Progenitor cell of endocrine pancreas (in vitro differentiated cells): ENCODE results near the gene PTCD2. TPM values are rescaled to one million over a fixed set of nuclear protein-coding genes. Genes with fewer than 3 reads are reported as not detected.

Source experiments
- DNase-seq: peaks from one replicate; pipeline ENCODE4 v3.0.0; 2021; ENCODE audit warnings: low spot score; ENCODE audit not compliant: unreplicated experiment
- H3K27ac Mint-ChIP-seq: 2 replicates; pipeline ENCODE4 v1.8.0; 2021; ENCODE audit warnings: mild to moderate bottlenecking, moderate library complexity, mixed read lengths
- H3K27me3 Mint-ChIP-seq: 2 replicates; pipeline ENCODE4 v1.8.0; 2021; ENCODE audit warnings: mixed read lengths
- H3K36me3 Mint-ChIP-seq: 2 replicates; pipeline ENCODE4 v1.8.0; 2022; ENCODE audit warnings: mixed read lengths; ENCODE audit not compliant: insufficient read depth
- H3K4me1 Mint-ChIP-seq: 2 replicates; pipeline ENCODE4 v1.8.0; 2021; ENCODE audit warnings: low read depth, mixed read lengths
- H3K4me3 Mint-ChIP-seq: 2 replicates; pipeline ENCODE4 v1.8.0; 2021; ENCODE audit warnings: low read depth, mild to moderate bottlenecking, moderate library complexity, mixed read lengths
- H3K9me3 Mint-ChIP-seq: 2 replicates; pipeline ENCODE4 v1.8.0; 2021; ENCODE audit warnings: low read depth, mixed read lengths
- total RNA-seq: library from RNA; stranded (reverse); gene quantifications from 2 replicates; pipeline ENCODE4 v1.2.1, GENCODE V29; 2021
- TF ChIP-seq, protein P1 (sequence below): fragments of 200-600 bp; sonication (generic); IDR thresholded peaks from one replicate; pipeline ENCODE4 v1.5.0; 2021; ENCODE audit warnings: antibody characterized with exemption, mild to moderate bottlenecking; ENCODE audit not compliant: unreplicated experiment

The PTCD2 gene
- total RNA-seq, 1 donor from 2014 or later, result 13.5 TPM

DNA sequence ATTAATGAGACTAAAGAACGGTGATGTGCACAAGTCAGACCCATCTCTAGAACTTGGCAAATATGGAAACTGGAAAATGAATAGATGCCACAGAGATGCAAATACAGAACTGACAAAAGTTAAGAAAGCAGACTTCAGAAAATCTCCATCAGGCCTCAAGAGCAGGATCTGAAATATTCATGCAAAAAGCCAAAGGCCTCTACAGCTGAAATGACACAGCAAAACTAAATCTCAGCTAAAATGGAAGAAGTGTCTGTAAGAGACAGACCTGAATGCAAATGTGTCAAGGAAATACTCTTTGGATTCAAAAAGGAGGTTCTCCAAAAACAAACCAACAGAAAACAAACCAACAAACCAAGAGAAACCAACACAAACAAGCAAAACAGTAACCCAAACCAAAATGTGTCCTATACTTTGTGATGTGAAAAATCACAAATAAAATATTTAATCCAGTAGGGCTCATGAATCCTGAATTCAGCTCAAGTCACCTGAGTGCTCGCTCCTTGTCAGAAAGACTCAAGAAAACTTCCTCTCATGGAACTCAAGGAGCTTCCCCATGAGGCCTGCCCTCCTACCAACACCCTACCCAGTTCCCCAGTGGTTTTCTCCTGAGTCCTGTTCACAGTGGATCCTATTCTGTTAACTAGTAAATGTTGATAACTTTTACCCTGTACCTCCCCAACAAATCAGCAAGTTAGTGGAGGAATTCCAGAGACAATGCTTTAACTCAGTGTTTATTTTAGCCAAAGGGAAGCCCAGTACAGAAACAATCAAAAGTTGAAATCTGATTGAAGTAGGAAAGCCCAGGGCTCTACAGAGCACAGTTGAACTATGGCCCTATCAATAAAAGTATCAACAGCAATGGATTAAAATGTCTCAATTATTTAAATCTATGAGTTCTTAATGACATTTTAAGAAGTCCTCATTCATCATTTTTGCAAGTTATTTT lies 14.7 kb upstream of the PTCD2 start:
- H3K9me3 Mint-ChIP-seq, result no peaks in the 10 kb centered on the region
- H3K36me3 Mint-ChIP-seq, result peaks cover 2% of the 10 kb centered on the region
- DNase-seq, result no peak
- H3K27ac Mint-ChIP-seq, result no peak overlapping the region
- H3K4me1 Mint-ChIP-seq, result peaks cover 15% of the 10 kb centered on the region
- no peaks in the 10 kb centered on the region for H3K27me3 Mint-ChIP-seq
- H3K4me3 Mint-ChIP-seq, result no peak overlapping the region
- TF ChIP-seq, protein P1, sequence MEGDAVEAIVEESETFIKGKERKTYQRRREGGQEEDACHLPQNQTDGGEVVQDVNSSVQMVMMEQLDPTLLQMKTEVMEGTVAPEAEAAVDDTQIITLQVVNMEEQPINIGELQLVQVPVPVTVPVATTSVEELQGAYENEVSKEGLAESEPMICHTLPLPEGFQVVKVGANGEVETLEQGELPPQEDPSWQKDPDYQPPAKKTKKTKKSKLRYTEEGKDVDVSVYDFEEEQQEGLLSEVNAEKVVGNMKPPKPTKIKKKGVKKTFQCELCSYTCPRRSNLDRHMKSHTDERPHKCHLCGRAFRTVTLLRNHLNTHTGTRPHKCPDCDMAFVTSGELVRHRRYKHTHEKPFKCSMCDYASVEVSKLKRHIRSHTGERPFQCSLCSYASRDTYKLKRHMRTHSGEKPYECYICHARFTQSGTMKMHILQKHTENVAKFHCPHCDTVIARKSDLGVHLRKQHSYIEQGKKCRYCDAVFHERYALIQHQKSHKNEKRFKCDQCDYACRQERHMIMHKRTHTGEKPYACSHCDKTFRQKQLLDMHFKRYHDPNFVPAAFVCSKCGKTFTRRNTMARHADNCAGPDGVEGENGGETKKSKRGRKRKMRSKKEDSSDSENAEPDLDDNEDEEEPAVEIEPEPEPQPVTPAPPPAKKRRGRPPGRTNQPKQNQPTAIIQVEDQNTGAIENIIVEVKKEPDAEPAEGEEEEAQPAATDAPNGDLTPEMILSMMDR, result no peak

DNA sequence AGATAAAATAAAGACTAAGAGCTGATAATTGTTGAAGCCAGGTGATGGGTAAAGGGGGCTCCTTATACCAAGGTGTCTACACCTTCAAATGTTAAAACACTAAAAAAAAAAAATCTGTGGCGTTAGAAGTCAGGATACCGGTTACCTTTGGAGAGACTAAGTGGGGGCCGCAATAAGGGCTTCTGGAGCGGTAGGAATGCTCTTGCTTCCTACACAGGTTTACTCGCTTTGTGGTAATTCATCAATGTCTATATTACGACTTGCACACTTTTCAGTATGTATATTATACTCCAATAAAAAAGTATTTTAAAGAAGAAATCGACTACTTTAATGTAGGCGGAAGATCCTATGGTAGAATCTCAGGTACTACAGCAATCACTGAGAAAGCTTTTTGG lies 12.6 kb upstream of the PTCD2 start:
- Mint-ChIP-seq H3K36me3 (peaks cover 6% of the 10 kb centered on the region), H3K27me3 (no peaks in the 10 kb centered on the region), H3K27ac (peak overlapping the region; percentile 98), H3K4me1 (peaks cover 15% of the 10 kb centered on the region), H3K9me3 (no peaks in the 10 kb centered on the region), H3K4me3 (peak overlapping the region; percentile 87)
- DNase-seq, result no peak
- TF ChIP-seq, protein P1, result no peak

DNA sequence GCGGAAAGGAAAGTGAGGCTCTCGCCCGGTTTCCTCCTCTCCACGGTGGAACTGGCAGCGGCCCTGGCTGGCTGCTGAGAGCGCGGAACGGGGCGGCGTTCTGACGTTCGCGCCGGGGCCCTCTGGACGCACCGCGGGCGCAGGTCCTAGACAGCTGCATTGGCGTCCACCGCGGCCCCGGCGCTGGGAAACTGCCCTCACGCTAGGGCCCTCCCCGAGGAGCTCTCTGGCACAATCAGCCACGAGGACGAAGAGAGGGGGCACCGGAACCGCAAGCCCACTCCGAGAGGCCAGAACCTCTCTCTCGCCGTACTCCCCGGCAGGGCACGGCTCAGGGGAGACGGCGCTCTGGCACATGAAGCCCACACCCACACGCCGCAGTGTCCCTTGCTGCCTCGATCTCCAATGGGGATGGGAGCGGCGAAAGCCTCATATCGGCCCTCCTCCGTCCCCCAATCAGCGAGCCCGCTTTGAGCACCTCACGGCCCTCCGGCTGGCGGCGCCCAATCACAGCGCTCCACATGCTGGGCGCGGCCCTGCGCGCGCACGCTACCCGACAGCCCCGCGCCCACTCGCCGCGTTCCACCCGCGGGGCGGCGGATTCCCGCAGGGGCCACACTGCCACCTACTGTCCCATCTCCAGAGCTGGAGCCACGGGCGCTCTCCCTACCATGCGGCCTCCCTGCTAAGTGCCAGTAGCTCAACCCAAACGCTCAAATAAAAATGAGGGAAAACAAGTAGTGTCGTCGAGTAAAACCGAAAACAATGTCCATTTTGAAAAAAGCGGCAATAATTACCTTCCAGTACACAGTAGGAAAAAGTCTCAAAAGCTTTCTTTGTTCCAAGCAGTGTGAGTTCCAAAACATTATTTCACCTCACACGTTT lies 12.0 kb upstream of the PTCD2 start:
- peak overlapping the region; percentile 87 for H3K4me3 Mint-ChIP-seq
- no peaks in the 10 kb centered on the region for H3K27me3 Mint-ChIP-seq
- H3K9me3 Mint-ChIP-seq, result no peaks in the 10 kb centered on the region
- TF ChIP-seq, protein P1, result peak; percentile 80
- peaks cover 6% of the 10 kb centered on the region for H3K36me3 Mint-ChIP-seq
- H3K4me1 Mint-ChIP-seq, result peaks cover 15% of the 10 kb centered on the region
- DNase-seq, result peak; percentile 92
- peak overlapping the region; percentile 98 for H3K27ac Mint-ChIP-seq

DNA sequence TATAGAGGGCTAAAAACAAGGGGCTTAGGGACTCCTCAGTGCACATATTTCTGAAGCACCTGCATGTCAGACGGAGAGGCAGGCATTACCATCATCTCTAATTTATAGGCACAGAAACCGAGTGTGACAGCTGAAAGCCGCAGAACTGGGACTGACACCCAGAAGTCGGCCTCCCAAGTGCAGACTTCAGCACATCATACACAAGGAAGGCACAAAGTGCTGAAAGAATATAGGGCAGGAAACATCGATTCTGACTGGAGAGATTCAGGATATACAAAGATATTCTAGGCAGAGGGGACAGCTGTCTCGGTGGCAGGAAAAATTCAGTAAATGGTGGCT lies 11.4 kb upstream of the PTCD2 start:
- H3K27me3 Mint-ChIP-seq, result no peaks in the 10 kb centered on the region
- DNase-seq, result no peak
- peak overlapping the region; percentile 87 for H3K4me3 Mint-ChIP-seq
- H3K27ac Mint-ChIP-seq, result peak overlapping the region; percentile 98
- TF ChIP-seq, protein P1, result no peak
- H3K4me1 Mint-ChIP-seq, result peaks cover 15% of the 10 kb centered on the region
- no peaks in the 10 kb centered on the region for H3K9me3 Mint-ChIP-seq
- peaks cover 6% of the 10 kb centered on the region for H3K36me3 Mint-ChIP-seq

DNA sequence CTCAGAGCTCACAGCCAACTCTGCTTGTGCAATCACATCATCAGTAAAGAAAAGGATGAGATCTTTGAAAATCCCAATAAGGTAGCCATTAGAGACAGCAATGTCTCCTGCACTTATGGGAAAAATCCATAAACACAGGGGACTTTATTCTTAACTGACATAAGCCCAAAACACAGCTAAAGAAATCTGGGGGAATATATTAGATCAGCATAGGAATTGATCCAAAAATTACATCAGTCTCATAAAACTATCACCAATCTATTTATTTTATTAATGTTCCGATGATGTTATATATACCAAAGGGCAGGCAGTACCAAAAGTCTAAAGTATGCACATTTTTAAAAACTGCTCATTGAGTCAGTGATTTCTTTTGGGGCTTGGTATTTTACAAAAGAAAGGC lies 7.0 kb upstream of the PTCD2 start:
- H3K27ac Mint-ChIP-seq, result no peak overlapping the region
- H3K4me1 Mint-ChIP-seq, result peaks cover 2% of the 10 kb centered on the region
- H3K9me3 Mint-ChIP-seq, result no peaks in the 10 kb centered on the region
- H3K27me3 Mint-ChIP-seq, result no peaks in the 10 kb centered on the region
- H3K36me3 Mint-ChIP-seq, result peaks cover 8% of the 10 kb centered on the region
- TF ChIP-seq, protein P1, result no peak
- H3K4me3 Mint-ChIP-seq, result no peak overlapping the region
- no peak for DNase-seq
